NCI-H128 (cell line): ENCODE measurements around the gene SLITRK2.

Source experiments
- DNase-seq: peaks from one replicate; lab custom pipeline; 2025; ENCODE audit not compliant: unreplicated experiment; lab: John Stamatoyannopoulos, UW

SLITRK2 gene

GRCh38 chrX:145848857-145849256 lies 31.2 kb downstream of the SLITRK2 start:
- DNase-seq = no peak

- DNase-seq = no peak
Measured at GRCh38 chrX:145853181-145853580, 35.6 kb downstream of the SLITRK2 start.

- DNase-seq = no peak
Measured at GRCh38 chrX:145856181-145856580, 38.6 kb downstream of the SLITRK2 start.

GRCh38 chrX:145861818-145862217 lies 44.2 kb downstream of the SLITRK2 start:
- DNase-seq = no peak

- no peak for DNase-seq
Measured at GRCh38 chrX:145865082-145865481, 47.5 kb downstream of the SLITRK2 start.
